CD4-positive, alpha-beta T cell treated with Interleukin-10 for 1 hour (primary cell): ENCODE results near the gene CSNK1A1.
"Not testable (repeated sequence)": the region's sequence is repeated elsewhere in the genome, so short reads cannot be mapped to it uniquely, and the experiment has no call there.

Source experiments
- DNase-seq: peaks from one replicate; pipeline ENCODE4 v3.0.0-alpha.2; 2020

CSNK1A1 gene

DNA sequence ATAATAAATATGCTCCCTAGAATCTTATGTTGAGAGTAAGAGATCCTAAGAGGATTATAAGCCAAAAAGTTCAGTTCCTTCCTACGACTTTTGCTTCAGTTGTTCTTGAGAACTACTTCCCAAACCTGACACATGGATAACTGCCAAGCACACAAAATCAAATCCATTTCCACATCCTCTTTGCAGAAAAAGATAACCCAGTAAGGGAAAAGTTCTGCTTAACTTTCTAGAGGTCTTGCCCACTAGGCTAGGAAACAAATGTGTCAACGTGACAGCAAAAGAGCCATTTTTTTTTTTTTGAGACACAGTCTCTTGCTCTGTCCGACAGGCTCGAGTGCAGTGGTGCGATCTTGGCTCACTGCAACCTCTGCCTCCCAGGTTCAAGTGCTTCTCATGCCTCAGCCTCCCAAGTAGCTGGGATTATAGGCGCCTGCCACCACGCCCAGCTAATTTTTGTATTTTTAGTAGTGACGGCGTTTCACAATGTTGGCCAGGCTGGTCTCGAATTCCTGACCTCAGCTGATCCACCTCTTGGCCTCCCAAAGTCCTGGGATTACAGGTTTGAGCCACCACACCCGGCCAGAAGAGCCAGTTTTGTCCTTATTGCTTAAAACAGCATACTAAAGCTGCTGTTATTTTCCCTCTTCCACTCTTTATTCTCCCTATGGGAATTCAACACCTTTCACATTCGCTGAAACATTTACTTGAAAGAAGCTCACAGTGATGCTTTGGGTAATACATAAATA, 24.2 kb downstream of the CSNK1A1 start:
- DNase-seq: no peak

DNA sequence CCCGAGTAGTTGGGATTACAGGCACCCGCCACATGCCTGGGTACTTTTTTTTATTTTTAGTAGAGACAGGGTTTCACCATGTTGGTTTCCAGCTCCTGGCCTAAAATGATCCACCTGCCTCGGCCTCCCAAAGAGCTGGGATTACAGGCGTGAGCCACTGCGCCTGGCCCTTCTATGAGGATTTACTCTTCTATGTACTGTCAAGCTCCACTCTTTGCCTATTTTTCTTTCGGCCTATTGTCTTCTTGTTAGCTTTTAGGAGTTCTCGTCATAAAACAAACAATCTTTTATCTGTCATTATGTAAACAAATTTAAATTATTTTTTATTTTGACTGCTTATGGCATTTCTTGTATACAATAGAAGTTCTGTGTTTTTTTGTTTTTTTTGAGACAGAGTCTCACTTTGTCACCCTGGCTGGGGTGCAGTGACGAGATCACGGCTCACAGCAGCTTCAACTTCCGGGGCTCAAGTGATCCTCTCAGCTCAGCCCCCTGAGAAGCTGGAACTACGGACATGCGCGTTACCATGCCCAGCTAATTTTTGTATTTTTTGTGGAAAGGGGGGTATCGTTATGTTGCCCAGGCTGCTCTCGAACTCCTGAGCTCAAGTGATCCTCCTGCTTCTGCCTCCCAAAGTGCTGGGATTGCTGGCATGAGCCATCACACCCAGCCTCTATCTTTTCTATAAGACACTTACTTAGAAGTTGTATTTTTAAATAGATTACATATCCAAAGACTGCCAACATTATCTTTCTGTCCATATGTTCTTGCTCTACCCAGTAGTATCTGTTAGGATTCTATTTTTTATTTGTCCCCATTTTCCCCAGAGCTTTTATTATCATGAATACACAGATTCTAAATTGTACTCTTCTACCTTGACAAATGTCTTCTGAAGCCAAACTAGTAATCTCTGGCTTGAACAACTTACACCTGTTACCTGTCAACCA, 29.2 kb downstream of the CSNK1A1 start:
- no peak for DNase-seq

DNA sequence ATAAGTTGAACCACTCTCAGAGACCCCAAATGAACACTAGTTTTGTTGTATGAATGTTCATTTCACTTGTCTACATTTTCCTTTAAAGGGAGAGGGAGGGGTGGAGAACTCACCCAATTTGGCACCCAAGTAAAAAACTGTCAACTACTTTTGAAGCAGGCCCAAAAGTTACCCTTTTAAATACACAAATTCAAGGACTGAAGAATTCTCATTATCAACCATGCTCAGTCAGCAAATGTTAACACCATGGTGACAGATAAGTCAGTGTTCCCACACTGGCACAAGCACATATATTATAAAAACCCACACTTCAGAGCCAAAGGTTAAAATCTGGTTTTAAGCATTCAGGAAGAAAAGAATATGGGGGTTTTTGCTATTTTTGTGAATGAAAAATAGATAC, 31.6 kb downstream of the CSNK1A1 start:
- DNase-seq: no peak

DNA sequence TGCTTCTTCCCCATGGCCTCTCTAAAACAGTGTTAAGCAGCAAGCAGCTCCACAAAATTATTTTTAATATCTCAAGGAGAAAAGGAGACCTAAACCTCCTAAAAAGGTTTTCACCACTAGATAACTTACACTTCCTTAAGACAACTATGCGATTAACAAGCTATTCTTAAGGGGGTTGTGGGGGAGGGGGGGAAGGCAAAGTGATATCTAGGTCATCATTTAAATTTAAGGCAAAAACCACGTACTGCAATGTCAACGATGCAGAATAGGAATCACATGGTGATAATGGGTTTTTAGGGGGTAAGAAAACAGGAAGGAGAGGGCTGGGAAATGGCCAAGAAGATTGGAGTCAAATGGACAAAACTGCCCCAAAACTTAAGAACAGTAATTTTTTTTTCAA, 32.6 kb downstream of the CSNK1A1 start:
- DNase-seq: no peak

DNA sequence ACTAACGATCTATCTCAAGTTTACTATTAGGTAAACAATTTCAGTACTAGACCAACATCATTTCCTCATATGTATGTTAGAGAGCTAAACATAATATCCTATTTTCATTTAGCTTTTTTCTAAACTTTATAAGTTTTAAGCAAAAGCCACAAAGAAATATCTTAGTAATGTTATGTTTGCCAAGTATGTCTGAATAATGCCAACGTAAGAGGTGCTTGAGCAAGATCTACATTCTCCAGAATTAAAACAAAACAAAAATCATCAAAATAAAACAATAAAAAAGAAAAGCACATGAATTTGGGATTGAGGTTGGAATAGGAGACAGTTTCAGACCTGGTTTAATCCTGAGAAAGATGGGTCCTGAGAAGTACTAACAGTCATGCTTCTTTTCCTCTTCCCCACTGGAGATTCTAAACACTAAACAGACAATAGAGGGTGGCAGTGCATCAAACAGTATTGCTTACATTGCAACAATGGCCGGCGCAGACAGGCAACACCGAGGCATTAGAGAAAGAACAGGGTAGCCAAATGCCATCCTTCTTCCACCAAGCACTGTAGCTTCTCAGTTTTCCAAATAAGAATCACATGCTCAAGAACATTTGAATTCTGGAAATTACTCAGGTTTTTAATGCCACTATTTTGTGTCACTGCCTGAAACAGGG, 33.6 kb downstream of the CSNK1A1 start:
- DNase-seq: no peak

DNA sequence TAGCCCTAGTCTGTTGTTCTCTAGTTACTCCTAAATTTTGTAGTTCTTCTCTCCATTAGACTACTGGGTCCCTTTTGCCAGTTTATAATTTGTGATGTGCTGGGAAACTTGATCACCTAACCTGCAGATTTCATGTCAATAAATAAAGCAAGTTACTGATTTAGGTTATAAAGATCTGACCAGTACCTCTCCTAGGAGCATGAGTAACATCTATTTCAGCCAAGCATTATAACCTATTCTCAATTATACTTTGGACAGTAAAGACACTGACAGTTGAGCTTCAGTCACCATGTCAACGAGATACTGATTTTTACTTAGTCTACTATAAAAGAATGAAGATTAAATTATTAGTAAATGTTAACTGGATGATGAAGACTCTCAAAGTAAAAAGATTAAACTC, 36.7 kb downstream of the CSNK1A1 start:
- DNase-seq: no peak

DNA sequence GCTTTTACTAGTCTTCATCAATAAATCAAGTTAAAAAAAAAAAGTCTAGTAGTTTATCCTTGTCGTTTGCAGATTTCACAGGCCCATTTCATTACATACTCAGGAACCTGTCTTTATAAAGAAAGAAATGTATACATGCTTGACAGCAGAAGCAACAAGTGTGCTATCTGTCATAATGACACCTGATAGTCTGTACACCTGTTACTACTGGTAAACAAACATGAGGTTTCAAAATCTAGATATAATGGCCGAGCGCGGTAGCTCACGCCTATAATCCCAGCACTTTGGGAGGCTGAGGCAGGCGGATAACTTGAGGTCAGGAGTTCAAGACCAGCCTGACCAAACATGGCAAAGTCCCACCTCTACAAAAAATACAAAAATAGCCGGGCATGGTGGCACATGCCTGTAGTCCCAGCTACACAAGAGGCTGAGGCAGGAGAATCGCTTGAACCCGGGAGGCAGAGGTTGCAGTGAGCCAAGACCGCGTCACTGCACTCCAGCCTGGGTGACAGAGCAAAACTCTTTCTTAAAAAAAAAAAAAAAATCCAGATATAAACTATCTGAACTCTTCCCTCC, 37.8 kb downstream of the CSNK1A1 start:
- DNase-seq: not testable (repeated sequence)

DNA sequence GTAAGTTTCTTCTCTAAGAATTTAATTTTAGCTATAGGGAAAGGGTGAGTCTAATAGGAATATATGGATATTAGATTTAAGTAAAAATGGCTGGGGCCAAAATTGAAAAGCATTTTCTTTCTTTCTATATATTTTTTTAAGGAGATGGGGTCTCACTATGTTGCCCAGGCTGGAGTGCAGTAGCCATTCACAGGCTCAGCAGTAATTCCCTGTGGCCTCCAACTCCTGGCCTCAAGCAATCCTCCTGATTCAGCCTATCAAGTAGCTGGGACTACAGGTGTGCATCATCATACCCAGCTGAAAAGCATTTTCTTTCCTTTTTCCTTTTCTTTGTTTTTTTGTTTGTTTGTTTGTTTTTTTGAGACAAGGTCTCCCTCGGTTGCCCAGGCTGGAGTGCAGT, 41.1 kb downstream of the CSNK1A1 start:
- no peak for DNase-seq

DNA sequence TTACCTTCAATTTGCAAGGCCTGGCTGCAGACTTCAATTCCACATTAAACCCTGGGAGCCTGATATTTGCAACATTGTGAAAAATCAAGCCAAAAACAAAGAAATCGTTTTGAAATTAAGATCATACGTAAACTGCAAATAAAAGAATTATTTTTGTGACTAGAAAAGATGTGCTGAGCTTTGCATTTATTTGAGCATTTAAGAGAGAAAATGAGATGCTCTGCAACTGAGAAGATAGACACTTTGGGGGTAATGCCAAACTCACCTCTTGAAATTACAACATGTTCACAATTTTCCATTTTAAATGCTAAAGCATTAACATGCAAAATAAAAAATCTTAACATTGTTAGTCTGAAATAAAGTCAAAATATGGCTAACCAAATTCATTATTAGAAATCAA, 46.6 kb downstream of the CSNK1A1 start:
- DNase-seq: no peak

DNA sequence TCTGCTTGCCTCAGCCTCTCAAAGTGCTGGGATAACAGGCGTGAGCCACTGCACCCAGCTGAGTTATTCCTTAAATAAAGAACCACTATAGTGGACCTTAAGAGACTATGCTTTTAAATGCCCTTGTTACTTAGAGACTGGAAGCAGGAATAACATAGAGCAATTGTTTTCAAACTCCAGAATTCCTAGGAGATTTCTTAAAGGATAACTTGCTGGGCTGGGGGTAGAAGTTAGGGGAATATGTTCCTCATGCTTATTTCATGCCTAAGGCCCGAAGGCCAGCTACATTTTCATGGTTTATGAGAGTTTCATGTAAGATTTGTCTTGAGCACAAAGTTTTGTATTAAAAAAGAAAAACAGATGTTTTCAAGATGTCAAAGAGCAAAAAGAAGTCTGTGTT, 48.2 kb downstream of the CSNK1A1 start:
- DNase-seq: no peak

DNA sequence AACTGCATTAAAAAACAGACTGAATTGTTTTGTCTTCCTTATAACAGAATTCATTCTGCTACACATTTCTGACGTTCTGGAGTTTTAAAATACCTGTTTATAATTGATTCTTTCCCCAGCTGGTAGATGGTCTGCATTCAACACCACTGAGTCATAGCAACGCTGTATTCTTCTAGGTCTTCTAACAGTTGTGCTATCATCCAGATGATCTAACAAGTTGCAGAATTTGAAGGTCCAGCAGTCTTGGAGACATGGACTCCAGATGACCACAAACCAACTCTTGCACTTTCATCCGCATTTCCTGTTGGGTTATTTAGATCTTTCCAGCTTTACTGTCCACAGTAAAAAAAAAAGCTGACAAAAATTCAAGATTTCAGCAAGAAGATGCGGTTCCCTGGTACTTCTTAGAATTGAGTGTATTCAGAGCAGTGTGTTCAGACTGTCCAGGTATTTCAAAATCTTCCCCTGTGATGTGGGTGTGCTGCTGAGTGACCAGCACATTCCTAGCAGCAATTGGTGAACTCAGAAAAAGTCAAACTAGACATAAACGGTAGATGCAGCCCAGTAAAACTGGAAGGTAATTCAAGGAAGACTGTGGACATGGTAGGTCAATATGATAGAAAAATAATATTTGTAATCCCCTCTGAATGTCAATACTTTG, 50.2 kb downstream of the CSNK1A1 start:
- DNase-seq: no peak

DNA sequence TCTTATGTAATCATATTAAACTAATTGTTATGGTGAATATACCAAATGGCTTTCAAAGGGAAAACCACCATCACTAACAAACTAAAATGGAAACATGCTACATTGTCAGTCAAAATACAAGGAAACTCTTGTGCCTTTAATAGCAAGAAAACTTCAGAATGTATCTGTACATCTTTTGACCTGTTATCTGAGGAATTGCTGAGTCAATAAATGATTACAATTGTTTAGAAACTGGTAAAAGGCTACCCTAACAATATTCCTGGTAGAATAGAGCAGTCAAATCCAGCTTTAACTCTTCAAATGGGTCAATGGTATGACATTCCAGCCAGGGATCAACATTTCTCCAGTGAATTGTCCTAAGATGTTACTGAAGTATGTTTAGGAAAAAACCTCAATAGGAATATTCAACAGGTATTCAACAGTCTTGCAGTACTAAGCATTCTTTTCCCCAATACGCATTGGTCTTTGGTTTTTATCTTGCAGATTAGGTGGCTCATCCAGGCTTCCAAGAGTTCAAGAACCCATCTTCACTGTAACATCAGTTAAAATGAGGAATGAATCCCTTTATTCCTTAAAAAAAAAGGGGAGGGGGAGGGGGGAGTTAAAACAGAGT, 52.4 kb downstream of the CSNK1A1 start:
- DNase-seq: no peak

DNA sequence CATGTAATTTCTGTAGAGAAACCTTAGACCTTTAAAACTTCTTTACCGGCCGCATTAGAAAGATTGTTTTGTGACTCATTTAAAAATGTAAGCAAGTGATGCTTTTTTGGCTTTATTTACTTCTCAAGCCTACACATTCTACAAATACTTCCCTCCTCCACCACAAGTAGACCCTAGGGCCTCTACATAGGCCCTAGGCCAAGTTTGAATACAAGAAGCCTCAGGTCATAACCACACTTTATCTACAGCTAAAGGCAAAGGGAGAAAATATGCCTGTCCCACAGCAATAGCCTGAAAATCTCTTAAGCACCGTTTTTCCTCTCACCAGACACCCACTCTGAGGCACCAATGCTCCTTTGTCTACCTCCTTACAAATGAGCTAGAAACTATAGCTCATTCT, 53.9 kb downstream of the CSNK1A1 start:
- DNase-seq: no peak

DNA sequence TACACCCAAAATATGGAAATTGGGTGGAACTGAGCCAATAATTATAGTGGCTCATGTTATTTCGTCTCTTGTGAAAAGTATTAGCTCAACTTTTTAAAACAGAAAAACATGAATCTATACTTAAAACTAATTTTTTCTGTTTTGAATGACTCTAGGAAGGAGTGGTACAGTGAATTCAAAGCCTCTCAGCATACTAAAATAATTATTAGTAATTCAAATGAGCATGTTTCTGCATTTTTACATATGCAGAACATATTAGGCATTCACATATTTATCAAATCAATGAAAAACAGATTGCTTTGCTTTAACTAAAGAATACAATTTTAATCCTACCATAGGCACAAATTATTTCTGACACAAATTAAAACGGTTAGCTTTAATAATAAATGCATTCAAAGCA, 54.3 kb downstream of the CSNK1A1 start:
- DNase-seq: no peak

DNA sequence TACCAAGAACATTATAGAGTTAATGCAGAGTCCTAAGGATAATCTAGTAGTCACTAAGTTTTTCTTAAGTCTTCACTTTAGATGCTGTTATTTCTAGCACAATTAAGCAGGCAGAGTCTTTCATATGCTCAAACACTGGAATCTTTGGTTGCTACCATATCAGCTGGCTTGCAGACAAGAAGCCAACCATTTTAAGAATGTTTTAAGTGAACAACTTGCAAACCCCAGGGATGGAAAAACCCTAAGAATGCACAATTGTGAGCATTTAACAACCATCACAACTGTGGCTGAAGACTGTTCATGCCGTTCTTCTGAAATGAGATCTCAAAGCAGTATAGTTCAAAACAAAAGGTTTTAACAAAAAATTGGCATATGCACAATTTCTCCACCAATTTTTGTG, 55.1 kb downstream of the CSNK1A1 start:
- DNase-seq: no peak

DNA sequence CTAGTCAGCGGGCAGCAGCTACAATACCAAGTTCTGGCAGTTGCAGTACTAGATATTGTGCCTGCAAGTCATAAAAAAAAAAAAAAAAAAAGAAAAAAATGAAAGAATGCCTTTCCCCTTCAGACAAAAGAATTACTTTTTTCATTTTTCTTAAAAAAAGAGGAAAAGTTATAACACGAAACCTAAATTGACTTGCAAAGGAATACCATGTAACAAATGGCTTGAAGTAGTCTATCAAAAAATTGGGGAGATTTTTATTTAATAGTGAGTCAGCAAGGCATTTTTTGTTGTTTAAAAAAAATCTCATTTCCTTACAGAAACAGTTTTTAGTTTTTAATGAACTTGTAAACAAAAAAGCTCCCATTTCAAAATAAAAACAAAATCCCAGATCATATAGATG, 55.6 kb downstream of the CSNK1A1 start:
- no peak for DNase-seq

DNA sequence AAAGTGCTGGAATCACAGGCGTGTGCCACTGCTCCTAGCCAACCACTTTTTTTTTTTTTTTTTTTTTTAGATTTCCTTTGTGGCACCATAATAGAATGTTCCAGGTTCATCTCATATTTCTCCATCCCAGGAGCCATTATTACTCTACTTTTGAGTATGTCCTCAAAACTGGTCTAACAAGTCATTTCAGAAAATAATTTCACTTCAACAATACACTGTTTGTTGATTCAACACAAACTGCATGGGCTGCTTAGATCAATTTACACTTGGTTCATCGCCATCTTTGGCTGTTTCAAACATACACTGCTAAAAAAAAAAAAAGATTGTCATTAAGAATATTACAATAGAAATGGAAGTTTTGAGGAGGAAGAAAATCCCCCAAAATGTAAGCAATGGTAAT, 57.9 kb downstream of the CSNK1A1 start:
- no peak for DNase-seq

DNA sequence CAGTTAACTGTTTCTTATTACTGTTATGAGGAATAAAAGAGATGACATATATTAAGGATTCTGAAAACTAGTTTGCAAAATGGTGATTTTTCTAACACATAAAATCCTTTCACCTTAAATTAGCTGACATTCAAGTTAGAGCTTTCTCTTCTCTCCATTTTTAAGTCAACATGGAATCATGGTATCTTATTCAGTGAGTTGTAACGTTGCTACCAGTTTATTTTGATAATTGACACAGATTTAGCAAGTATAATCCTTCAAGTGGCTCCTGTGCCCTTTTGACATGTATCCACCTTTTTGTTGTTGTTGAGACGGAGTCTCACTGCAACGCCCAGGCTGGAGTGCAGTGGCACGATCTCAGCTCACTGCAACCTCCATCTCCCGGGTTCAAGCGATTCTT, 58.5 kb downstream of the CSNK1A1 start:
- no peak for DNase-seq

DNA sequence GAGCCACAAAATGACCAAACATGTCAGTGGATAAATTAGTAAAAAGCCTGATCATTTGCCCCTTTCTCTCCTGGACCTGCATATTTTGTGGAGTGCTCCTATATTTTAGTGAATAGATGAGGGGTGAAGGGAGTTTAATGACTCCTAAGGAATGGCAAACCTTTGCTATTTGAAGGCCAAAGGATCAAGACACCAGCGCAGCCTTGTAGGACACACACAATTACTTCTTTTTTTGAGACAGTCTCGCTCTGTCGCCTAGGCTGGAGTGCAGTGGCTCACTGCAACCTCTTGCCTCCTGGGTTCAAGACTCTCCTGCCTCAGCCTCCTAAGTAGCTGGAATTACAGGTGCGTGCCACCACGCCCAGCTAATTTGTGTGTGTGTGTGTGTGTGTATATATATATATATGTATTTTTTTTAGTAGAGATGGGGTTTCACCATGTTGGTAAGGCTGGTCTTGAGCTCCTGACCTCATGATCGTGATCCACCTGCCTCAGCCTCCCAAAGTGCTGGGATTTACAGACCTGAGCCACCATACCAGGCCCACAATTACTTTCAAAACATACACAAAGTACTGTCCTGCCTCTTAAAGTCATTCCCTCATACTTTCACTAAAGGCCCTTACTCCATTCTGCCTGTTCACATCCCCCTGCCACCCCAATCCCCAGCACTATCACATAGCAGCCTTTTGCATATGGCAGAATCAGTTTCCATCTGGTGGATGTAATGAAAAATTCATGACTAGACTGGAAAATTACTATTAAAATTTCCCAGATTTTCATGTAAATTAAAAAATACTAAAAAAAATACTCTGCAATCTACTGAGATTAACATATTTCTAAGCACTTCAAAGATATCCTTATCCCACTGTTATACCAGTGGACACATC, 60.4 kb downstream of the CSNK1A1 start:
- DNase-seq: no peak

DNA sequence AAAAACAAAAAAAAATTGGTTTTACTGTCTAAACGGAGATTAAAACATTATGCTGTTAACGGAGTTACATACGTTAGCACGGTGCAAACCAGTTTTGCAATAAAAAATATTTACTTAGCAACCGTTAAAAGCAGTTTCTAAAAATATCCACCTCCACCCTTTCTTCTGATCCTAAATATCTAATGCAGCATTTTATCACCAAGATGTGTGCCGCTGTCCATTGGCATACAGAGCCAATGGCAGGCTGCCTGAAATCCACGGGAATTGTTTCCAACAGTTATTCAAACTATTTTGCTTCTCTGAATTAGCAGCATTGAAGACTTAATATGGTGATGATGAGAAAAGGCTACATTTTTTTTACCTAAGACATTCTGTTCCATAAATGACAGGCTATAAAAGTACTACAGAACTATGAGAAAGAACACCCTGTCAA, 61.6 kb downstream of the CSNK1A1 start:
- no peak for DNase-seq

DNA sequence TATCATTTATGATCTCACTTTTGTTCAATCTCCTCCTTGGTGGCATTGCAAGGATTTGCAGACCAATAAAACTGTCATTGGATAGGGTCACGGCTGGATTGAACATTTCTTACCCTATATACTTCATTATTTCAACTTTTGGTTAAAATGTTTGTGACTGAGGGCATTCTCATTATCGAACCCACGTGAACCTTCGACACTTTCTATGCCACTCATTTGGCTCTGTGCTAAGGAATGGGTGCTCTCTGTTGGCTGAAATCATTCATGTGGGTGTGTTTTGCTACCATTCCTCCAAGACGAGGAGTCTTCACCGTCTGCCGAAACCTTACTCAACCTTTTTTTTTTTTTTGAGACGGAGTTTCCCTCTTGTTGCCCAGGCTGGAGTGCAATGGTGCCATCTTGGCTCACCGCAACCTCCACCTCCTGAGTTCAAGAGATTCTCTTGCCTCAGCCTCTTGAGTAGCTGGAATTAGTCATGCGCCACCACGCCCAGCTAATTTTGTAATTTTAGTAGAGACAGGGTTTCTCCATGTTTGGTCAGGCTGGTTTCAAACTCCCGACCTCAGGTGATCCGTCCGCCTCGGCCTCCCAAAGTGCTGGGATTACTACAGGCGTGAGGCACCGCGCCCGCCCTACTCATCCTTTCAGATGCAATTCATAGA, 62.5 kb downstream of the CSNK1A1 start:
- no peak for DNase-seq
